PC-9 (cell line): ENCODE data around the gene PLCD3.

ENCODE experiments used
- EZH2 ChIP-seq: fragments of 200-600 bp; sonication (generic); IDR thresholded peaks from 2 replicates; pipeline ENCODE4 v1.8.0; 2017; ENCODE audit warnings: antibody characterized with exemption, low read depth
- TF ChIP-seq, protein P1 (sequence below): fragments of 200-600 bp; sonication (generic); conservative IDR thresholded peaks from 2 replicates; pipeline ENCODE4 v1.6.1; 2017; ENCODE audit warnings: mixed run types, antibody characterized with exemption, mild to moderate bottlenecking, moderate library complexity

GRCh38 chr17:45118691-45119090 is 13.6 kb downstream of the PLCD3 start:
- TF ChIP-seq, protein P1, sequence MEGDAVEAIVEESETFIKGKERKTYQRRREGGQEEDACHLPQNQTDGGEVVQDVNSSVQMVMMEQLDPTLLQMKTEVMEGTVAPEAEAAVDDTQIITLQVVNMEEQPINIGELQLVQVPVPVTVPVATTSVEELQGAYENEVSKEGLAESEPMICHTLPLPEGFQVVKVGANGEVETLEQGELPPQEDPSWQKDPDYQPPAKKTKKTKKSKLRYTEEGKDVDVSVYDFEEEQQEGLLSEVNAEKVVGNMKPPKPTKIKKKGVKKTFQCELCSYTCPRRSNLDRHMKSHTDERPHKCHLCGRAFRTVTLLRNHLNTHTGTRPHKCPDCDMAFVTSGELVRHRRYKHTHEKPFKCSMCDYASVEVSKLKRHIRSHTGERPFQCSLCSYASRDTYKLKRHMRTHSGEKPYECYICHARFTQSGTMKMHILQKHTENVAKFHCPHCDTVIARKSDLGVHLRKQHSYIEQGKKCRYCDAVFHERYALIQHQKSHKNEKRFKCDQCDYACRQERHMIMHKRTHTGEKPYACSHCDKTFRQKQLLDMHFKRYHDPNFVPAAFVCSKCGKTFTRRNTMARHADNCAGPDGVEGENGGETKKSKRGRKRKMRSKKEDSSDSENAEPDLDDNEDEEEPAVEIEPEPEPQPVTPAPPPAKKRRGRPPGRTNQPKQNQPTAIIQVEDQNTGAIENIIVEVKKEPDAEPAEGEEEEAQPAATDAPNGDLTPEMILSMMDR = no peak
- no peak for TF ChIP-seq EZH2
